ENCODE measurements around the gene EFCAB9. TPM values are rescaled to one million over a fixed set of nuclear protein-coding genes. Genes with fewer than 3 reads are reported as not detected.

Gene EFCAB9
- polyA plus RNA-seq, 1 of the 3 experiments (the other 2 are of a cell fraction): 0.10 TPM

- no peak for TF ChIP-seq CTCF (IDR thresholded peaks at IDR 0.05)
Observed at GRCh38 chr5:172159016-172159415, 35.0 kb upstream of the EFCAB9 start (continued).

DNA sequence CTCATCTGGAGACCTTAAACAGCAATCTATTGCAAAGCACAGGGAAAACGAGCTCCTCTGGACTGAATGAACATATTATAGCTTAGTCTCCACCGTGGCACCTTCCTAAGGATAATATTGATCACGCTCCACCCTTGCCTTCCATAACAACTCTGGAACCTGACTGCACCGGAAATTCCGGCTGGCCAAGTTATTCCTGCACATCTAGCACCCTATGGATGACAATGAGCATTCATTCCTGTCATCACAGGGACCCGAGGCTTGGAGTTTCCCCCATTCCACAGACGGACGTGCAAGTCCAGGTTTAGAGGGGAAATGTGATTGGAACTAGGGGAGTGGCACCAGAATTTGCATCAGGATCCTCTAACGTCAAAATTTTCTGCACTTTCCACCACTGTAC lies 33.5 kb upstream of the EFCAB9 start:
- 93% methylated on average over 9 of the region's 9 CpGs for WGBS (ENCODE audit: low lambda C conversion rate)
- TF ChIP-seq, protein P1, sequence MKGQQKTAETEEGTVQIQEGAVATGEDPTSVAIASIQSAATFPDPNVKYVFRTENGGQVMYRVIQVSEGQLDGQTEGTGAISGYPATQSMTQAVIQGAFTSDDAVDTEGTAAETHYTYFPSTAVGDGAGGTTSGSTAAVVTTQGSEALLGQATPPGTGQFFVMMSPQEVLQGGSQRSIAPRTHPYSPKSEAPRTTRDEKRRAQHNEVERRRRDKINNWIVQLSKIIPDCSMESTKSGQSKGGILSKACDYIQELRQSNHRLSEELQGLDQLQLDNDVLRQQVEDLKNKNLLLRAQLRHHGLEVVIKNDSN (IDR thresholded peaks at IDR 0.05; ENCODE audit: borderline replicate concordance, low read depth): no peak
- TF ChIP-seq TCF12 (IDR thresholded peaks at IDR 0.05) (no peak), FOSL2 (IDR thresholded peaks at IDR 0.05; ENCODE audit: borderline replicate concordance, low read depth) (no peak), EP300 (IDR thresholded peaks at IDR 0.05; ENCODE audit: borderline replicate concordance in 1 of 2, low read depth in 1 of 2, low read length in 1 of 2) (no peak), MEF2A (IDR thresholded peaks at IDR 0.05; ENCODE audit: borderline replicate concordance, low read depth) (no peak)
- CTCF ChIA-PET: no interaction called here
- Histone ChIP-seq H3K36me3 (replicated peaks in 1 of 2; ENCODE audit: control insufficient read depth in 1 of 2, insufficient read depth in 2 of 2, low read length in 1 of 2) (peaks cover 3 to 8% of the 10 kb centered on the region in 2 experiments), H3K4me1 (ENCODE audit: control insufficient read depth in 1 of 2, insufficient read depth in 2 of 2, low read depth in 1 of 2, low read length in 1 of 2) (no peaks in the 10 kb centered on the region; a peak in 1 of 4 replicates), H3F3A (replicated peaks; ENCODE audit: insufficient read depth) (no peaks in the 10 kb centered on the region), H3K4me3 (ENCODE audit: low read depth in 2 of 2, low read length in 1 of 2) (no peak overlapping the region), H3K79me2 (ENCODE audit: insufficient read depth) (peaks cover 16% of the 10 kb centered on the region; the same call in 1 of the 2 replicates), H3K27me3 (ENCODE audit: insufficient read depth) (no peaks in the 10 kb centered on the region), H3K4me2 (no peak overlapping the region), H3K9me2 (no peaks in the 10 kb centered on the region), H3K27ac (ENCODE audit: low read depth in 2 of 2, low read length in 1 of 2) (no peak overlapping the region), H3K9me3 (no peaks in the 10 kb centered on the region), H2AFZ (ENCODE audit: low read depth) (no peak overlapping the region), H3K9ac (no peak overlapping the region), H4K20me1 (ENCODE audit: insufficient read depth) (0 out of 2 replicates have a peak, but pooled peaks cover 6% of the 10 kb centered on the region)
- POLR2A ChIA-PET: no interaction called here
- no peak for DNase-seq

DNA sequence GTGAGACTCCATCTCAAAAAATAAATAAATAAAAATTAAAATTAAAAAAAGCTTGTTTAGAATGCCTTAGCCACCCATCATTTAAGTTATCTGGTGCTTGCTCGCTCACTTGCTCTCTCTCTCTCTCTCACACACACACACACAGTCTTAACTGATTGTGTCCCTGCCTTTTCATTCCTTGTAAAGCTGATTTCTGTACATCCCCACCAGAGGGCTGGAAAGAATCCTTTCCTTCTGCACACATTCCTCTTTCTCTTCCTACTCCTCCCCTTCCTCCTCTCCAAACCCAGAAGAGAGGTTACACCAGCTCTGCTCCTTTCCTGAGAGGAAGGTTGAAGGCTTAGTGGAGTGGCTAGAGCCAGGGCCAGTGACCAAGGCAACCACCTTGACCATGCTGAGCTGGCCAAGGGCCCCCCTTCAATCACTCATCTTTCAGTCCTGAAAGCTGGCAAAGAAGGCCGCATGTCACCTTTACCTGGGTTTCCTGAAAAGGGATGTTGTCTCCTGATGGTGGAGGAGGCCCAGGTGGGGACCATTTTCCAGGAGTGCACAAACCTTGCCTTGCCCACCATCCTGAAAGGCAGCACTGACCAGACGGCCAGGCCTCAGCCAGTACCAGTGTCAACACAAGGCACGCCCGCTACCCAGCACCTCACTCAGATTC lies 31.5 kb upstream of the EFCAB9 start:
- no peaks in the 10 kb centered on the region for H3K27me3 ChIP-seq (ENCODE audit: insufficient read depth)
- no peaks in the 10 kb centered on the region for H3K9me2 ChIP-seq
- H3K4me2 ChIP-seq: no peak overlapping the region
- H2AFZ ChIP-seq (ENCODE audit: low read depth): no peak overlapping the region
- peaks cover 0 to 4% of the 10 kb centered on the region in 2 experiments for H3K36me3 ChIP-seq (replicated peaks in 1 of 2; ENCODE audit: control insufficient read depth in 1 of 2, insufficient read depth in 2 of 2, low read length in 1 of 2)
- H3F3A ChIP-seq (replicated peaks; ENCODE audit: insufficient read depth): no peaks in the 10 kb centered on the region
- peaks cover 16% of the 10 kb centered on the region for H3K79me2 ChIP-seq (ENCODE audit: insufficient read depth)
- no peaks in the 10 kb centered on the region; a peak in 1 of 4 replicates for H3K4me1 ChIP-seq (ENCODE audit: control insufficient read depth in 1 of 2, insufficient read depth in 2 of 2, low read depth in 1 of 2, low read length in 1 of 2)
- H3K27ac ChIP-seq (ENCODE audit: low read depth in 2 of 2, low read length in 1 of 2): no peak overlapping the region
- H3K9me3 ChIP-seq: no peaks in the 10 kb centered on the region
- DNase-seq: no peak
- CTCF ChIA-PET: interaction anchor here (0.9 to 4.1 kb wide), 5 partner anchors 11 to 289 kb away, joined by 3 to 18 read pairs (median 3); partner anchors contain the start of gene STK10
- no peak for TF ChIP-seq TCF12 (IDR thresholded peaks at IDR 0.05)
- no peak for TF ChIP-seq SIN3A (IDR thresholded peaks at IDR 0.05; ENCODE audit: borderline replicate concordance, low read depth, low read length)
- TF ChIP-seq CTCF (IDR thresholded peaks at IDR 0.05): 0 out of 2 replicates have a peak, but pooled peaks have one; percentile 14
- no peak for TF ChIP-seq TAF1 (IDR thresholded peaks at IDR 0.05; ENCODE audit: borderline replicate concordance, low read depth, low read length)
- H4K20me1 ChIP-seq (ENCODE audit: insufficient read depth): peaks cover 8% of the 10 kb centered on the region; the same call in 1 of the 2 replicates
- POLR2A ChIA-PET: no interaction called here
- no peak overlapping the region for H3K9ac ChIP-seq
- H3K4me3 ChIP-seq (ENCODE audit: low read depth in 2 of 2, low read length in 1 of 2): no peak overlapping the region
- WGBS (ENCODE audit: low lambda C conversion rate): 100% methylated on average over 4 of the region's 5 CpGs
